GM18526 (cell line): Measurements from ENCODE around the gene ZFPM1.
A peak's percentile ranks its signal among the peaks of the same experiment; 100 is the strongest.

Experiments used
- POLR2A ChIP-seq: IDR thresholded peaks from 3 replicates; pipeline ENCODE4 v1.6.1; 2011; ENCODE audit not compliant: insufficient read length; ENCODE audit errors: extremely low read depth

The ZFPM1 gene

DNA sequence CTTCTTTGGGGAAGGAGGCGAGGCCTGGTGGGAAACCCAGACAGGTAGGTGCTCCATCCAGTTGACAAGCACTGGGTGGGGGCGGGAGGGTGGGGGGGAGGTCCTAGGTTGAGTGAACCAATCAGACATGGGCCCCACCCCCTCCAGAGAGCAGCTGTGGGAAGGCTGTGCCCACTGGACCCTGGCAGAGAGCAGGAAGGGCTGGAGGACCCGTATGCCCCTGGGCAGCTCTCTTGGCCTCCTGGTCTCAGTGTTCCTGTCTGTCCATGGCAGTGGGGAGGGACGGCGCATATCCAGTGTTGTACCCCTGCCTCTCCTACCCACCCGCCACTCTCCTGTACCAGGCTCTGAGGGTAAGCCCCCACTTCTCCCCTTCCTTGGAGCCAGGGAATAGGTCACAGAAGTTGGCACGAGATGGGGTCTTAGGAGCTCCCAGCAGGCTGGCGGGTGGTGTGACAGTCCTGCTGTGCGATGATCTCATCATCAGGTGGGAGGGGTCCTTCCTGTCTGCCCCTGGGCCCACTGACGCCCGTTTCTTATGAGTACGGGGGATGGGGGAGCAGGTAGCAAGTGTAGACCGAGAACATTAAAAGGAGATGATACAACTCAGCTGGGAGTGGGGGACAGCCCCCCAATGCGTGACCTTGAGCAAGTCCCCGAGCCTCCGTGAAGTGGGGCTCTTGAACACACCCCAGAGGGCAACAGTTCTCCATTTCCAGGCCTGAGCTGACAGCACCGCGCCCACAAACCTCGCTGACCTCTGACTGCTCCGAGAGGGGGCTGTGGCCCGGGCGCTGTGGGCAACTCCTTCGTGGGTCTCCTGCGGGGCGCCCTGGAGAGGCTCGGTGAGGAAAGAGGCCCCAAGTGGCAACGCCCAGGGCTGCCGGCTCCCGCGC is 1.2 kb upstream of the ZFPM1 start:
- no peak for TF ChIP-seq POLR2A

DNA sequence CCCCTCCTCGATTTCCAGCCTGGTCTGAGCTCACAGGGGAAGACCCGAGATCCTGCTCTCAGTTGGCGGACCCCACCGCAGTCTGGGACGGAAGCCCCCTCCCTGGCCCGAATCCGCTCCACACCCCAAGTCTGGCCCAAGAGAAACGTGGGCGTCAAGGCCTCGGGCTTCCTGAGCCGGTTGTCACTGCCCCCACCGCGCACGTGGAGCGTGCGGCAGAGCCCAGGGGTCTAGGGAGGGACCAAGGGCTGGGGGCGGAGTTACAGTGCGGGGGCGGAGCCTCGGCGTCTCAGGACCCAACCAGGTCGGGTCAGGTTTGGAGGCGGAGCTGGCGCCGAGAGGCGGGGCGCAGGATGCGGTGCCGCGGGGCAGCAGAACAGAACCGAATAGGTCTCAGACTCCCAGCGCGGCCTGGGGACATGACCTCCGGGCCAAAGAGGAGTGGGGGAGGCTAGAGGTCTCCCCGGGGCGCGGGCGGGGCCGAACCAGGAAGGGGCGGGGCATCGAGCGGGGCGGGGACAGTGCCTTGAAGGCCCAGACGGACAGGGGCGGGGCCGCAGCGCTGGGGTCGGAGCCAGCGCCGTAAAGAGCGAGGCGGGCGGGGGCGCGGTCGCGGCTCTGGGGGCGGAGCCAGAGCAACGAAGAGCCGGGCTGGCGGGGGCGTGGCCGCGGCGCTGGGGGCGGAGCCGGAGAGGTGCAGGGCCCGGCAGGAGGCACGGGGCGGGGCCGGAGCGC is 431 bp upstream of the ZFPM1 start:
- TF ChIP-seq POLR2A = peak; percentile 13

GRCh38 chr16:88453611-88454522 is 787 bp downstream of the ZFPM1 start:
- TF ChIP-seq POLR2A = no peak

GRCh38 chr16:88454523-88454947 is 1.5 kb downstream of the ZFPM1 start:
- peak; percentile 49 for TF ChIP-seq POLR2A

GRCh38 chr16:88455610-88456355 is 2.7 kb downstream of the ZFPM1 start:
- TF ChIP-seq POLR2A = peak; percentile 8

GRCh38 chr16:88456356-88457292 is 3.5 kb downstream of the ZFPM1 start:
- TF ChIP-seq POLR2A = no peak

DNA sequence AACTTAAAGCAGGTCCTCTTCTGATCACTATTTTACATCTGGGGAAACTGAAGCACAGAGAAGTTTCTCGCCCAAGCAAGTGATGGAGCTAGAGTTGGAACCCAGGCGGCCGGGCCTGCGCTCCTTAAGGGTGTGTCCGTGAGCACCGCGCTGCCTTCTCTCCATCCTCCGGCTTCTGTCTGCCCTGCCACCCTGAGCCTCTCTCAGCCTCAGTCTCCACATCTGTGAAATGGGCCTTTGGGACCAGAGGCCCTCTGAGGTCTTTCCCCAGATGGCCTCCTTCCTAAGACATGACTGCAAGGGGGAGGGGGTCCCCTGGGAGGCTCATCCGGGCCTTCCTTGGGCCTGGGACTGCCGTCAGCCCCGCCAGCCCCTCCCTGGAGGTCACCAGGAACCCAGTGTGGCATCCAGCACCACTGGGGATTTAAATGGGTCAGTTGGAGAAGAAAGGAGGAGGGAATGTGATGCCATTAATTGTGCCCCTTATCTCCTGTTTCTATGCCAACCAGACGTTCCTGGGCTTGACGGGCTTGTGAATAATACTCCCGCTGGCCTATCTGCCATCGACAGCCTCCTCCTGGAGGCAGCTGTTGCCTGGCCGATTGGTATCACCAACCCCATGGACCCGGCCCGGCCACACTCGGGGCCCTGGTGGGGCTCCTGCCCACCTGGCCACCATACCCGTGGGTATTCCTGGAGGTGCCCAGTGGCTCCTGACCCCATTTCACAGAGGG is 5.1 kb downstream of the ZFPM1 start:
- TF ChIP-seq POLR2A = no peak

DNA sequence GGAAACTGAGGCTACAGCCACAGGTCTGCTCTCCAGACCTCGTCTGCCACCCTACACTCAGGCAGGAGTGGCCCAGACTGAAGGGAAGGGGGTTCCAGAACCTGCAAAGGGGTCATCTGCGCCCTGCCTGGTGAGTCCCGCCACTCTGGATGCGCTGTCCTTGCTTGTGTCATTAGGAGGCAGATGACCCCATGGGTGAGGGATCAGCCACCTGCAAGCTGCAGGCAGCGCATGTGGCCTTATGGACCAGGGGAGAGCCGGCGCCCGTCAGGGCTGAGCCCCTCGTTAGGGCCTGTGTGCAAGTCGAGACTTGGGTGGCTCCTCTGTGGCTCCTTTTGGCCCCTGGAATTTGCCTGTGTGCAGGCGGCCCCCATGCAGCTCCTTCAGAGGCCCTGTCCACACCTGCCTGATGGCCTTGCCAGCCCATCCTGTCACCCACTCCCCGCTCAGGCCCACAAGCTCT is 5.7 kb downstream of the ZFPM1 start:
- no peak for TF ChIP-seq POLR2A

DNA sequence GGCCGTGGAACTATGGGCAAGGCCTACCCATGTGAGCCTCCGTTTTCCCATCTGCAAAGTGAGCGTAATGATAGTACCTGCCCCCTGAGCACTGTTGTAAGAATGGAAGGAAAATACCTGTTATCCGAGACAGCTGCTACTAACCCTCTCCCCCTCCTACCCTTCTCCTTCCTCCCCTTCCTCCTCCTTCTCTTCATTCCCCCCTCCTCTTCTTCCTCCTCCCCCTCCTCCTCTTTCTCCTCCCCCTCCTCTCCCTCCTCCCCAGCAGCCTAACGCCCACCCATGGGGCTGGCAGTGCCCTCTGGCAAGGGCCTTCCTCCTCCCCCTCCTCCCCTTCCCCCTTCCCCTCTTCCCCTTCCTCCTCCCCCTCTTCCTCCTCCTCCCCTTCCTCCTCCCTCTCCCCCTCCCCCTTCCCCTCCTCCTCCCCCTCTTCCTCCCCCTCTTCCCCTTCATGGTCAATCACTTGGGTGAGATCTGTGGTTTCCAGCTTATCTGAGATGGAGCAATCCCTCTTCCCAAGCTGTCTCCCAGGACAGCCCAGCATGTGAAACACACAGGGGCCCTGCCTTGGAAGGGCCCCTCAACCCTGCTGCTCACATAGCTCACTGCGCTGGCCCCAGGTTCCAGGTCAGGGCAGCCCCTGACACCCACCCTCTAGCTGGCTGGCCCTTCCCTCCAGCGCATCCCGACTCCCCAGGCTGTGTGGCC is 6.4 kb downstream of the ZFPM1 start:
- no peak for TF ChIP-seq POLR2A

DNA sequence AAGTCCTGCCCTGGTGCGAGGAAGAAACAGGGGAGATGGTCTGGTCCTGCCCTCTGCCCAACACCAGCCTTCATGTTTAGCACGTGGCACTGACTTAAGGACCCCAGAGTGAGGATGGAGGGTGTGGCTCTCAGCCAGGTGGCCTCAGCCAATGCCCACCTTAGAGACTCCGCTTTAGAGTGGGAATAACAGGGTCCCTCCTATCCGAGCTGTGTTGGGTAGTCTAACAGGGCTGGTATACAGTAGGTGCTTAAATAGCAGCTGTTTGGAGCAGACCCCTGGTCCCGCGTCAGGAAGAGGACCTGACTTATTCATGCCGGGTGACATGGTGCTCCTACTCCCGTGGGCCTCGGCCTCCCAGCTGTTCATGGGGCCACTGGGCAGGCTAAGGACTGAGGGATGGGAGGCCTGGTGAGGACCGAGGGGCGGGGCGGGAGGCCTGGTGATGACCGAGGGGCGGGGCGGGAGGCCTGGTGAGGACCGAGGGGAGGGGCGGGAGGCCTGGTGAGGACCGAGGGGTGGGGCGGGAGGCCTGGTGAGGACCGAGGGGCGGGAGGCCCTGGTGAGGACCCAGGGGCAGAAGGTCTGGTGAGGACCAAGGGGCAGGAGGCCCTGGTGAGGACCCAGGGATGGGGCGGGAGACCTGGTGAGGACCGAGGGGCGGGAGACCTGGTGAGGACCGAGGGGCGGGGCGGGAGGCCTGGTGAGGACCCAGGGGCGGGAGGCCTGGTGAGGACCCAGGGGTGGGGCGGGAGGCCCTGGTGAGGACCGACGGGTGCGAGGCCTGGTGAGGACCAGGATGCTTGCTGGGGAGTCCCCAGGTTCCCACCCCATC is 7.6 kb downstream of the ZFPM1 start:
- no peak for TF ChIP-seq POLR2A
